GM18505 (cell line): ENCODE data around the gene EN2.
"Not testable (repeated sequence)": the region's sequence is repeated elsewhere in the genome, so short reads cannot be mapped to it uniquely, and the experiment has no call there.

Source experiments
- ATAC-seq: cut with Tn5 transposase; IDR thresholded peaks from one replicate; pipeline ENCODE4 v1.9.1; 2021; ENCODE audit not compliant: unreplicated experiment
- POLR2A ChIP-seq: IDR thresholded peaks from 4 replicates; pipeline ENCODE4 v1.6.1; 2011; ENCODE audit warnings: borderline replicate concordance; ENCODE audit not compliant: insufficient read depth, insufficient read length; ENCODE audit errors: extremely low read depth

The EN2 gene

DNA sequence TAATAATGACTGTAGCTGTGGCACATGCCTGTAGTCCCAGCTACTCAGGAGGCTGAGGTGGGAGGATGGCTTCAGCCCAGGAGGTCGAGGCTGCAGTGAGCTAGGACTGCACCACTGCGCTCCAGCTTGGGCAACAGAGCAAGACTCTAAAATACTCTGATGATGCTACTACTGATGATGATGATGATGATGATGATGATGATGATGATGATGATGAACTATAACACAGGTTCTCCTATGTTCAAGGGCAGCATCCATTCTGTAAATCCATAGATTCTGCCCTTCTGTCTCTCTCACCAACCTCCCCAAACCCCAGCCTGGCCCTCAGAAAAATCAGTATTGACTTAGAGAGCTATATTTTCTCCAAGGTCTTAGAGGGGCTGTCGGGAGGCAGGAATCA, 22.8 kb upstream of the EN2 start:
- no peak for TF ChIP-seq POLR2A
- no peak for ATAC-seq

DNA sequence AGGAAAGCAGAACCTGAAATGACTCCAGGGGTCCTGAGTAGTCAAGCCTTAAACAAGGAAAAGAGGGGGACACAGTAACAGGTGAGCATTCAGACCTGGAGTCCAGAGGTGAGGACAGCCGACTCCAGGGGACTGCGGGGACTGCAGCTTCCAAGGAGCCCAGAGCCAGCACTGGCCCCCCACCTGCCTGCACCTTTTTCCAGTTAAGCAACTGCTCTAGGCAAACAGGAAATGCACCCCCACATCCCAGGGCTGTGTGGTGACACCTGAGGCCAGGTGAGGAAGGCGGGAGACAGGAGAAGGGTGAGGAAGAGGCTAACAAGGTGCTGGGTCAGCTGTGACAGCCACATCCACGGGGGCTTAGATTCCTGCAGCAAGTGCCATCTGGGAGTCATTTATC, 20.1 kb upstream of the EN2 start:
- TF ChIP-seq POLR2A: no peak
- ATAC-seq: no peak

DNA sequence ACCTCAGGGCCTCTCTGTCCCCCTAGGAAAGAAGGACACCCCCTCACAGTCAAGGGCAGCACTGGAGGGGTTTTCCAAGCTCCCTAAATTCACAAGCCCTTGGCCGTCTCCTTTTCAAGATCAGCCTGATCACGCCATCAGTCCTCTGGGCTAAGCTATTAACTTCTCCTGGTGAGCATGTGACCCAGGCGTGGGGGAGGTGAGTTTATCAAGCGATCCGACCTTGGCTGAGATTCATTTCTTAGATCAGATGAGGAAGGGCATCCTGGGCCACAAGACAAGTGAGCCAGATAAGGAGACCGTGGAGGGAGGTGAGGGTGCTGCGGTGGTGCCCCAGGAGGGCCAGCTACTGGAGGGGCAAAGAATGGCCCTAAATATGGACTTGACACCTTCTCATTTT, 19.2 kb upstream of the EN2 start:
- ATAC-seq: no peak
- no peak for TF ChIP-seq POLR2A

DNA sequence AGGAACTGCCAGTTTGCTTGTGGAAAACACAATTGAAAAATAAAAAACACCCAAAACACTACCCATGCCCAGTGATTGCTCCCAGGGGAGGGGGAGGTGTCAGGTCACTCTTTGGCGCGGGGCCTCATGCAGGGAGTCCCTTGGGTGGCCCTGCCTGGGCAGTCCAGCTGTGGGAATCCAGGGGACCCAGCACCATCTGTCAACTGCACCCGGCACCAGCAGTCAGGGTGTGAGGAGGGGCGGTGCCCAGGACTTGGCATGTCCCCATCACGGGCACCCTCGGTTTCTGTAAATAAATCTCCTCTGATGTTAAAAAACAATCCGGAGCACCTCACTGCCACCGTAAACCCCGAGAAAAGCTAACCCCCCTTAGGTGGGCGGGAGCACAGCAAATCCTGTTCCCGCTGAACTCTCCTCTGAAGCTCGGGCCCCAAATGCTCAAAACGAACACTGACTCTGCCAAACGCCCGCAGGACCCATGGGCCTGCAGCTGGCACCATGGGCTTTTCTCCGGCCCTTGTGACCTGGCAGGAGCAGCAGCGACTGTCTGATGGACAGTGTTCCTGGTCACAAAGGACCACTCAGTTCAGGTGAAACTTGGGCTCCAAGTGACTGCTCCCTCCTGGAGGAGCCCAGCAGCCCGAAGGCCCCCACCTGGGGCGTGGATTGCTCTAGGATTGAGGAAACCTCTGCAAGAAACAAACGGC, 18.5 kb upstream of the EN2 start:
- TF ChIP-seq POLR2A: no peak
- no peak for ATAC-seq

DNA sequence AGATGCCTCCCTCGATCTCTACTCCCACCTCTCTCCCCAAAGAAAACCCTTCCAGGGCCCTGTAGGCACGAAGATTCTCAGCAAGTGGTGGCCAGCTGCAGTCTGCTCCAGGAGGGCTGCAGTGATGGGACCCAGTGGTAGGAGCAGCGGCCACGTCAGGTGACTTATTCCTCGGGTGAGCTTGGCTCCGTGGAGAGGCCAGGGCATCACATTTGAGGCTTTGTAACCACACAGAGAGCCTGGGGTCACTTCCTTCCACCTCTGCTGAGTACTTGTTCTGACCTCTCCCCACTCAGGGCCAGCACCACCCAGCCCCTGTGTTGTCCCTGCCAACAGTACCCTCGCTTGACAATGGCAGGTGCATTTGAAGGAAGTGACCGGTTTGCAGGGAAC, 17.9 kb upstream of the EN2 start:
- no peak for ATAC-seq
- TF ChIP-seq POLR2A: no peak

DNA sequence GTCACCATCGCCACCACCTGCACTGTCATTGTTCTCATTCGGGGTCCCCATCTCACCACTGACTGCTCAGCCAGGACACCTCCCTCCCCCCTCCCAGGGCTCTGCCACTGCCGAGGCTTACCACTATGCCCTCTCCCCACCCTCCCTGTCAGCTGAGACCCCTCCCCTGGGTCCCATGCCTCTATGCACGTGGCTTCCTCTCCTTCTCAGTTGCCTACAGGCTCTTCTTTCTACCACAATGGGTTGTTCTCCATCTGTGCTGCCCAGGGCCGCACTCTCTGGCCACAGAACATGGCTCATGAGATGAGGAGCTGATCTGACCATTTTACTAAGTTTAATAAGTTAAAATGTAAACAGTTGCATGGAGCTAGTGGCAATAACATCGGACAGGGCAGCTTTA, 16.1 kb upstream of the EN2 start:
- ATAC-seq: no peak
- TF ChIP-seq POLR2A: no peak

DNA sequence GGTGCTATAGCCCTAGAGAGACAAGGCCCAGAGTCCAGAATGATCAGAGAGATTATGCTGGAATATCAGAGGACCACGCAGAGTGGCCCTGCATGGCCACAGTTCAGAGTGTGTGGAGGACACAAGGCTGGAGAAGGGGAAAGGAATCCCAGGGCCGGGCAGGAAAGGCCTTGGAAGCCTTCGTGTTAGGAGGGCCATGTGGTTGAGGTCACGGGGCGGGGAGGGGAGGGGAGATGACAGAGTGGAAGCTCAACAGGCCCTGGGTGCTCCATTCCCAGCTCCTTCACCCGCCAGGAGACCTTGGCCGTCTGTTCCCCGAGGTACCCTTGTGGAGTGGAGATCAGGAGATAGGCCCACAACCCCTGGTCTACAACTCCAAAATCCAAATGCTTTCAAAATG, 13.2 kb upstream of the EN2 start:
- no peak for ATAC-seq
- no peak for TF ChIP-seq POLR2A

DNA sequence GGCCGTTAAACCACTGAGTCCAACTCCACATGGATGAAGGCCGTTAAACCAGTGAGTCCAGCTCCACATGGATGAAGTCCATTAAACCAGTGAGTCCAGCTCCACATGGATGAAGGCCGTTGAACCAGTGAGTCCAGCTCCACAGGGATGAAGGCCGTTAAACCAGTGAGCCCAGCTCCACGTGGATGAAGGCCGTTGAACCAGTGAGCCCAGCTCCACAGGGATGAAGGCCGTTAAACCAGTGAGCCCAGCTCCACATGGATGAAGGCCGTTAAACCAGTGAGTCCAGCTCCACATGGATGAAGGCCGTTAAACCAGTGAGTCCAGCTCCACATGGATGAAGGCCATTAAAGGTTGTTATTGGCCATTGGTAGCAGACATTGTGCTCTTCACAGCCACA, 12.3 kb upstream of the EN2 start:
- ATAC-seq: not testable (repeated sequence)

DNA sequence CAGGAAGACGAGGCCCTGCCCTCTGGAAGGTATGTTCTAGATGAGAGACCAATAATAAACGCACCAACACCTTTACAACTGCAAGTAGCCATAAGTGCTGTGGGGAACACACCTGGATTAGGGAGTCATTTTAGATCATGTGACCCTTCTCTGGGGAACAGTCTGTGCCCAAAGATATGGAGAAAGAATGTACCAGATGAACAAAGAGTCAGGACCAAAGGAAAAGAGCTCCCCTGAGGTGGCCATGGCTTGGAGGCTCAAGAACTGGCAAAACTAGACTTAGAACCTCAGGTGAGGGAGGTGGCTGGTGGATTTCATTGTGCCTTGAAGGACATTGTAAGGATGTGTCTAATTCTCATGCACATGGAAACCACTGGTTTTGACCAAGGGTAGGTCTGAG, 10.3 kb upstream of the EN2 start:
- no peak for ATAC-seq

DNA sequence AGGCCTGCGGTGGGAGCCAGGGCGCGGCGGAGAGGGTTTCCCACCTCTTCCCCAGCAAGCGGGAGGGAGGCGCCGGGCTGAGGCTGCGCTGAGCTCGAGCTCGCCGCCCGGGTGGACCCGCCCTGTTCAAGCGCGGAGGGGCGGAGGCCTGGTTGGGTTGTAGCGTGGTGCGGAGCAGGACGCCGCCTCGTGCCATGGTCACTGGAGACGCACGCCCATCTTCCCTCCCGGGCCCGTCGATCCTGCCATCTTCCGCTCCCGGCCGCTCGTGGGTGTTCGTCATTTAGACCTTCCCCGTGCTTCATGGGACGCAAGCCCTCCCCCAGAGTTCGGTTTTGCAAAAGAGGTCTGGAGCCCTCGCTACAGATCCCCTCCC, 9.3 kb upstream of the EN2 start:
- ATAC-seq: no peak
- no peak for TF ChIP-seq POLR2A

More for the DNA sequence above, 10.3 kb upstream of the EN2 start:
- no peak for TF ChIP-seq POLR2A

DNA sequence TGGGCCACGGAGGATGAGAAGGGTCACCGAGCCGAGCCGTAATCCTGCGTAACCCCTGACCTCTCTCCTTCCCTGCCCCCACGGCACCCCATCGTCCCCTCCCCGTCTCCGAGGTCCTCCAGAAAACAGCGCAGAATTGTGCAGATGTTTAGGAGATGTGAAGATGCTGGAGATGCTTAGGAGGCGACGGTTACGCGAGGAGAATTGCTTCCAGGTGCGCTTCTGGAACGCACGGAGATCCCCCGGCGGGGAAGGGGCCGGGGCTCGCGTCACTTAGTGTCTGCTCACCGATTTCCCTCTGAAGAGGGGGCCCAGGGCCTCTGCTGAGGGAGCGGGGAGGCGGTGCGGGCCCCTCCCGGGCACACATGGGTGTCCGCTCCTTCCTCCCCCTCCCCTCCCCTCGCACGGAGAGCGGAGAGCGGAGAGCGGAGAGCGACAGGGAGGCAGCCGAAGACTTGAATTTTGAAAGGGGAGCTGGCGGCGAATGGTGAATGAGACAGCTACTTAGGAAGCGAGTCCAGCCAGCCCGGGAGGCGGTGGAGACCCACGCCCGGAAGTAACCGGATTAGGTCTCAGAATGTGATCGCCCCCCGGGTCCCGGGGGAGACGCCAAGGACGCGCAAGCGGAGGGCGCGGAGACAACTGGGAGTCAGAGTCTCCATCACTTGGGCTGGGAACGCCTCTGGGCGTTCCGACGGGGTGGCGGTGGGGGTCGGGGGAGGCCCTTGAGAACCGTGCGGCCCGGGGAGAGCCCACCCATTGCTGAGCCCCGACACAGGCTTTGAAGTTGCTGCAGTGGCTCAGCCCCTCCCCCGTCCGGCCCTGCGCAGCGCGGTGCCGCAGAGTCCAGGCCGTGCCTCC, 8.7 kb upstream of the EN2 start:
- no peak for TF ChIP-seq POLR2A
- no peak for ATAC-seq

DNA sequence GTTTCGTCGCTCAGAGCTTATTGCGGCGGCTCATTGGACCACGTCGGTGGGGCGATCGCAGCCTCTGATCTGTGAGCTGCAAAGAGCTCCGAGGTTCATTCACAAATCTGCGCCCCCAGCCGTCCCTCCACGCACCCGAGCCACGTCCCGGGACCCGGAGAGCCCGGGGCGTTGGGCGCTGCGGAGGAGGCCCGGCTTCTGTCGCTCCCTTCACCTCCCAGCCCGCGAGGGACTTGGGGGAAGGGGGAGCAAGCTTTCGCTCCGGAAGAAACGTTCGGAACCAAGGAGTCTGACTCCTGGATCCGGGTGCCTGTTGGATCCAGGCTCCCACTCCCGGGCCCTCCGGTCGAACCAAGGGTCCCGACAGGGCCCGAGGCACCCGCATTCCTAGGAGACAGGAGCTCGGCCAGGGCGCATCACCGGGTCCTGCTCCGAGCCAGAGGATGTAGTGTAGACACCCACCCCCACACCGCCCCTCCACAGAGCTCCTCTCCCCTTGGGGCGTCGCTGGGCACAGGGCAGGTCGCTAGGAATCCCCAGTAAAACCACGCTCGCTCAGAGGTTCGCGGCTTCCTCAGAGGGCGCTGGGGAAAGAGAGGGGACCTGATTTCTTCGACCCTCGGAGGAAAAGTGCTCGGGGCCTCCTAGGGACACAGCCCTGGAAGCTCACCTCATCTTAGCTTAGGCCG, 7.9 kb upstream of the EN2 start:
- ATAC-seq: no peak
- TF ChIP-seq POLR2A: no peak

DNA sequence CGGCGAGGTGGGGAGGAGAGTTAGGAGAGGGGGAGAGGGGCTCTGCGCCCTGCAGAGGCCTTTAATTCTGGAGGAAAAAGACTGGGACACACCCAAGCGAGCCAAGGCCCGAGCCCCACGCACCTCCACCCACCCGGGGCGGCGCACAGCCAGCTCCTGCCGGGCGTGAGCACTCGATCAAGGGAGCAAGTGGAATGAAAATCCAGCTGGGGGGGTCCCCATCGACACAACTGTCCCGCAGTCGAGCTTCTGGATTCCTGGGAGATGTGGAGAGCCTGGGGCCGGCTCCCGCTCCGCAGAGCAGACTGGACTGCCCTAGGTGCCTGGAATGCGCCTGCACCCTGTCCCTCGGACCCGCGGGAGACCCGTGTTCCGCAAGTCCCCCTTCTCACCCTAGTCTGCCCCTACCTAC, 7.4 kb upstream of the EN2 start:
- no peak for TF ChIP-seq POLR2A
- no peak for ATAC-seq
